ENCODE results near the gene PTGER3.

DNA sequence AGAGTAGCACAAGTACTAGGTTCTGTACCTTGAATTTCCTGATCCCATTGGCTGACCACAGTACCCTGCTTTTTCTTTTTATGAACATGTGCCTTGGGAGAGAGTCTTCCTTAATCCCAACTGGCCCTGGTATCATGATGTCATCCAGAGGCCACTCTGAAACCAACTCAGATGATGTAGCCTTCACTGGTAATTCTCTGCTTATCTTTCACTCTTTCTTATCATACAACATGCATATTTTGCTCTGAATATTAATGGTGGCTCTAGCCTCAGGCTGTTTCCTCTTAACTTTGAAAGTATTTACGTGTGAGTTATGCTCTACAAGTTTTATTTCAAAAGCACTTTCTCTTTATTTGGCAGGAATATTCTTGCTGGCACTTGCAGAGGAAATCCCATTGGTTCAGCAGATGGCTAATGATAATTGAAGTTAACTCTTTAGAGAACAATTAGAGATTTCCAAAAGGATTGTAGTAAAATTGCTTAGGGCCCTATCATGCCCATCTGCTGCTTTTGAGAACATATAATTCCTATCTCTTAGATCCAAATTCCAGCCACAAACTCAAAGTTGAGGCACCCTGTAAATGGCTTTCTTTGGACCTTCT lies 86.1 kb downstream of the PTGER3 start:
- TF ChIP-seq ARNT (IDR thresholded peaks at IDR 0.05), result no peak
- TF ChIP-seq BHLHE40 (IDR thresholded peaks at IDR 0.05; ENCODE audit: borderline replicate concordance), result no peak
- no peak for TF ChIP-seq ZNF384 (IDR thresholded peaks at IDR 0.05)
- no peak for TF ChIP-seq SP1 (IDR thresholded peaks at IDR 0.05)
- TF ChIP-seq SUZ12 (IDR thresholded peaks at IDR 0.05), result no peak
- no peak for TF ChIP-seq ELF4 (IDR thresholded peaks at IDR 0.05)
- no peak for TF ChIP-seq FOXM1 (IDR thresholded peaks at IDR 0.05; ENCODE audit: borderline replicate concordance)
- TF ChIP-seq TARDBP (IDR thresholded peaks at IDR 0.05), result no peak
